SK-N-SH (cell line): Measurements from ENCODE around the gene FSD2. TPM values are rescaled to one million over a fixed set of nuclear protein-coding genes. Genes with fewer than 3 reads are reported as not detected.
A peak's percentile ranks its signal among the peaks of the same experiment; 100 is the strongest.

ENCODE experiments used
- CTCF ChIA-PET: fragments of 300-600, 350-600 bp; formaldehyde crosslinking; extraction: SDS; loops from one replicate; lab custom pipeline; 2021; lab: Yijun Ruan, JAX
- POLR2A ChIA-PET: fragments of 350-600 bp; sonication (Branson Sonifier 250); formaldehyde crosslinking; extraction: SDS; loops from one replicate; lab custom pipeline; 2020; ENCODE audit warnings: antibody characterized with exemption, inconsistent platforms; lab: Yijun Ruan, JAX
- DNase-seq: peaks from one replicate; pipeline ENCODE4 v3.0.0; 2012
- H2AFZ ChIP-seq: fragments of 200-600 bp; sonication (generic); 2 replicates; pipeline ENCODE4 v1.8.1; 2016; ENCODE audit warnings: antibody characterized with exemption, mild to moderate bottlenecking, low read depth
- H3F3A ChIP-seq: fragments of 200-600 bp; sonication (generic); replicated peaks from 2 replicates; pipeline ENCODE3; 2016; ENCODE audit warnings: antibody characterized with exemption, mild to moderate bottlenecking; ENCODE audit not compliant: insufficient read depth
- H3K27ac ChIP-seq, 2 experiments: fragments of 200-500 bp in 1 of 2; fragments of 200-600 bp in 1 of 2; sonication (Bioruptor generic) in 1 of 2; sonication (generic), shearing (Covaris generic) in 1 of 2; 2 replicates each; pipeline versions ENCODE4 v1.5.1 to v1.6.1; 2014 to 2016; ENCODE audit warnings: low read depth in 2 of 2, inconsistent platforms in 1 of 2, low read length in 1 of 2, mild to moderate bottlenecking in 1 of 2, mixed read lengths in 1 of 2
- H3K27me3 ChIP-seq: fragments of 200-600 bp; sonication (generic), shearing (Covaris generic); 2 replicates; pipeline ENCODE4 v1.6.1; 2016; ENCODE audit warnings: mixed run types; ENCODE audit not compliant: insufficient read depth
- H3K36me3 ChIP-seq, 2 experiments: fragments of 200-500 bp in 1 of 2; fragments of 200-600 bp in 1 of 2; sonication (Bioruptor generic) in 1 of 2; sonication (generic) in 1 of 2; replicated peaks in 1 of 2; 2 replicates each; pipeline versions ENCODE3 to v1.5.1; 2014 to 2016; ENCODE audit warnings: low read length in 1 of 2, mild to moderate bottlenecking in 1 of 2; ENCODE audit not compliant: insufficient read depth in 2 of 2, control insufficient read depth in 1 of 2
- H3K4me1 ChIP-seq, 2 experiments: fragments of 200-500 bp in 1 of 2; fragments of 200-600 bp in 1 of 2; sonication (Bioruptor generic) in 1 of 2; sonication (generic), shearing (Covaris generic) in 1 of 2; 2 replicates each; pipeline versions ENCODE4 v1.5.1 to v1.6.1; 2014 to 2016; ENCODE audit warnings: low read depth in 1 of 2, low read length in 1 of 2, mixed run types in 1 of 2; ENCODE audit not compliant: insufficient read depth in 2 of 2, control insufficient read depth in 1 of 2
- H3K4me2 ChIP-seq: fragments of 200-600 bp; sonication (generic), shearing (Covaris generic); 2 replicates; pipeline ENCODE4 v1.6.1; 2017; ENCODE audit warnings: mixed run types
- H3K4me3 ChIP-seq, 2 experiments: fragments of 200-500 bp in 1 of 2; fragments of 200-600 bp in 1 of 2; sonication (Bioruptor generic) in 1 of 2; sonication (generic), shearing (Covaris generic) in 1 of 2; 2 replicates each; pipeline versions ENCODE4 v1.5.1 to v1.8.1; 2014 to 2016; ENCODE audit warnings: low read depth in 2 of 2, inconsistent platforms in 1 of 2, low read length in 1 of 2, mild to moderate bottlenecking in 1 of 2, mixed read lengths in 1 of 2, moderate library complexity in 1 of 2
- H3K79me2 ChIP-seq: fragments of 200-600 bp; sonication (generic); 2 replicates; pipeline ENCODE4 v1.8.1; 2017; ENCODE audit warnings: mild to moderate bottlenecking; ENCODE audit not compliant: insufficient read depth
- H3K9ac ChIP-seq: fragments of 200-600 bp; sonication (generic); 2 replicates; pipeline ENCODE4 v1.6.1; 2017; ENCODE audit warnings: mixed run types
- H3K9me2 ChIP-seq: fragments of 200-600 bp; sonication (generic); 2 replicates; pipeline ENCODE4 v1.6.1; 2017; ENCODE audit warnings: mixed run types
- H3K9me3 ChIP-seq: fragments of 200-600 bp; sonication (generic); 2 replicates; pipeline ENCODE4 v1.6.1; 2017; ENCODE audit warnings: mixed run types, mild to moderate bottlenecking, moderate library complexity
- H4K20me1 ChIP-seq: fragments of 200-600 bp; sonication (generic); 2 replicates; pipeline ENCODE4 v1.6.1; 2017; ENCODE audit warnings: mild to moderate bottlenecking, mixed run types; ENCODE audit not compliant: insufficient read depth
- ELF1 ChIP-seq: IDR thresholded peaks from 2 replicates; pipeline ENCODE4 v1.4.0; 2012
- EZH2phosphoT487 ChIP-seq: fragments of 200-600 bp; sonication (generic); IDR thresholded peaks from 2 replicates; pipeline ENCODE4 v1.6.1; 2017; ENCODE audit warnings: low read depth, mixed run types, mild to moderate bottlenecking, antibody characterized with exemption, moderate library complexity, borderline replicate concordance
- FOSL2 ChIP-seq: IDR thresholded peaks from 2 replicates; pipeline ENCODE4 v1.4.0; 2012; ENCODE audit warnings: low read depth, mild to moderate bottlenecking, moderate library complexity, borderline replicate concordance
- FOXJ3 ChIP-seq: sonication (generic); formaldehyde crosslinking; IDR thresholded peaks from 2 replicates; pipeline ENCODE4 v1.5.1; 2020; ENCODE audit warnings: mild to moderate bottlenecking, missing genetic modification reagents
- JUND ChIP-seq: IDR thresholded peaks from 2 replicates; pipeline ENCODE4 v1.4.0; 2012
- RFX5 ChIP-seq: IDR thresholded peaks from 2 replicates; pipeline ENCODE4 v1.6.1; 2012; ENCODE audit warnings: mild to moderate bottlenecking, improper control_type of control experiment, low read length
- SMC3 ChIP-seq: IDR thresholded peaks from 2 replicates; pipeline ENCODE4 v1.6.1; 2012; ENCODE audit warnings: low read depth, low read length, improper control_type of control experiment
- WGBS: methylation state at CpG from one replicate; pipeline ENCODE4 v1.1.6; 2017; ENCODE audit warnings: low lambda C conversion rate; 5-methylcytosine and 5-hydroxymethylcytosine counted together
- polyA plus RNA-seq, 3 experiments: library from polyadenylated mRNA; depleted of rRNA; stranded (reverse); fragments of >200 nt; gene quantifications; 2 replicates each; pipeline ENCODE4 v1.2.3, GENCODE V29; 2012
- TF ChIP-seq, protein P1 (sequence below): IDR thresholded peaks from 2 replicates; pipeline ENCODE4; 2012
- TF ChIP-seq, protein P2 (sequence below): IDR thresholded peaks from 2 replicates; pipeline ENCODE4 v1.4.0; 2012; ENCODE audit warnings: low read depth
- TF ChIP-seq, protein P3 (sequence below): IDR thresholded peaks from 2 replicates; pipeline ENCODE4 v1.4.0; 2012; ENCODE audit warnings: low read depth, borderline replicate concordance
- TF ChIP-seq, protein P4 (sequence below): fragments of 150-350 bp; IDR thresholded peaks from 2 replicates; pipeline ENCODE4 v1.6.1; 2016; ENCODE audit warnings: mild to moderate bottlenecking, low read depth, low read length

FSD2 gene
- polyA plus RNA-seq, 1 of the 3 experiments (the other 2 are of a cell fraction), result not detected

DNA sequence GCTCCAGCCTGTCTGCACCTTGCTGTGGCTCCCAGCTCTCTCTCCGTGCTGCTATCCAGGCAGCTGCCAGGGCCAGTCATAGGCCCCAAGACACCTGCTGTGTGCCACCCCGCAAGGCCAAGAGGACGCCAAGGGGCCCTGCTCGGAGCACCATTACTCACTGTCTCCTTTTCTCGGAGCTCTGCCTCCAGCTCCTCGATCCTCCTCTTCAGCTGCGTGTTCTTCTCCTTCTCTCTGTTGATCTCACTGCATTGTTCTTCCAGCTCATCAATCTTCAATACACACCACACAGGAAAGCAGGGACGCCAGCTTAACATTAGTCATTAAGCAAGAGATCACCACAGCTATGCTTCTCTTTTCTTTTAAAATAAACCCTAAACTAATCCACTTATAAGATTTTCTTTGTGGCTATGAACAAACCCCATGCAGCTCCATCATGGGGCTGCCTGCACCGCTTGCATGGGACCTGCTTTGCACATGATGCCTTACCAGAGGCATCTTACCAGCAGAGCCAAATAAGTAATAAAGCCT, 46.2 kb upstream of the FSD2 start:
- peak overlapping the region; percentile 37; the same call in 1 of the 2 replicates for H3K4me2 ChIP-seq
- no peaks in the 10 kb centered on the region for H3K27me3 ChIP-seq
- H3K27ac ChIP-seq, result peak overlapping the region in 1 of 2 experiments; percentile 16; a peak in 2 of 4 replicates
- CTCF ChIA-PET, result interaction anchor here (0.9 to 6.3 kb wide), 6 partner anchors 26 to 160 kb away, joined by 3 to 64 read pairs (median 4); partner anchors contain the start of genes C15orf40 and WHAMM
- POLR2A ChIA-PET, result no interaction called here
- peaks cover 4 to 22% of the 10 kb centered on the region in 2 experiments; a peak in 3 of 4 replicates for H3K4me1 ChIP-seq
- no peak overlapping the region for H3K4me3 ChIP-seq
- no peak overlapping the region for H2AFZ ChIP-seq
- peaks cover 8% of the 10 kb centered on the region for H3F3A ChIP-seq
- H3K79me2 ChIP-seq, result no peaks in the 10 kb centered on the region
- TF ChIP-seq, protein P1, sequence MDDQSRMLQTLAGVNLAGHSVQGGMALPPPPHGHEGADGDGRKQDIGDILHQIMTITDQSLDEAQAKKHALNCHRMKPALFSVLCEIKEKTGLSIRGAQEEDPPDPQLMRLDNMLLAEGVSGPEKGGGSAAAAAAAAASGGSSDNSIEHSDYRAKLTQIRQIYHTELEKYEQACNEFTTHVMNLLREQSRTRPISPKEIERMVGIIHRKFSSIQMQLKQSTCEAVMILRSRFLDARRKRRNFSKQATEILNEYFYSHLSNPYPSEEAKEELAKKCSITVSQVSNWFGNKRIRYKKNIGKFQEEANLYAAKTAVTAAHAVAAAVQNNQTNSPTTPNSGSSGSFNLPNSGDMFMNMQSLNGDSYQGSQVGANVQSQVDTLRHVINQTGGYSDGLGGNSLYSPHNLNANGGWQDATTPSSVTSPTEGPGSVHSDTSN, result peak; percentile 78
- TF ChIP-seq, protein P2, sequence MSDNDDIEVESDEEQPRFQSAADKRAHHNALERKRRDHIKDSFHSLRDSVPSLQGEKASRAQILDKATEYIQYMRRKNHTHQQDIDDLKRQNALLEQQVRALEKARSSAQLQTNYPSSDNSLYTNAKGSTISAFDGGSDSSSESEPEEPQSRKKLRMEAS, result no peak
- WGBS, result 71% methylated on average over 9 of the region's 9 CpGs
- H3K9me3 ChIP-seq, result no peaks in the 10 kb centered on the region
- H3K9ac ChIP-seq, result no peak overlapping the region
- no peaks in the 10 kb centered on the region for H4K20me1 ChIP-seq
- H3K9me2 ChIP-seq, result no peaks in the 10 kb centered on the region
- no peak for DNase-seq
- H3K36me3 ChIP-seq, result no peaks in the 10 kb centered on the region

DNA sequence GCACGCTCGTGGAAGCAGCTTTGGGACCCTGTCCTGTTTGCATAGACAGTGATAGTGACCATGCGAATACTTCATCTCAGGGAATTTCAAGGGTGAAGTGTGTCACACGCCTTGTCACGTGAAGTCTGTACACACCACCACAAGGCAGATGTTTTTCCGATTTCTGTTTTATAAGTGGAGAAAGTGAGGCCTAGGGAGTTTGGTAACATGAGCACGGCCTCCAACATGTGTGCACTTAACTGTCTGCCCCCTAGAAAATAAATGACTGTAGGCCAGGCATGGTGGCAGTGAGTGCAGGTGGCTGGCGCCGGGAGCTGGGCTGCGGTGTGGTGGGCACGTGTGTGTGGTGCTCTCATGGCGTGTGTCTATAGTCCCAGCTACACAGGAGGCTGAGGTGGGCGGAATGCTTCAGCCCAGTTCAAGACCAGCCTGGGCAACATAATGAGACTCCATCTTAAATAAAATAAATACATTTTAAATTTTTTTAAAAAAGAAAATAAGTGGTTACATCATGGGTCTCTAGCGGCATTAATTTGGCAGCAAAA, 45.5 kb upstream of the FSD2 start:
- H3K36me3 ChIP-seq, result no peaks in the 10 kb centered on the region
- H3K4me3 ChIP-seq, result no peak overlapping the region
- H3K9ac ChIP-seq, result no peak overlapping the region
- H3K9me3 ChIP-seq, result no peaks in the 10 kb centered on the region
- H2AFZ ChIP-seq, result no peak overlapping the region
- WGBS, result 97% methylated on average over 14 of the region's 14 CpGs
- TF ChIP-seq SMC3 (no peak), FOSL2 (no peak), RFX5 (no peak), ELF1 (no peak), JUND (no peak), FOXJ3 (CRISPR knock-in tag) (no peak), EZH2phosphoT487 (no peak)
- TF ChIP-seq, protein P2, result no peak
- TF ChIP-seq, protein P3, sequence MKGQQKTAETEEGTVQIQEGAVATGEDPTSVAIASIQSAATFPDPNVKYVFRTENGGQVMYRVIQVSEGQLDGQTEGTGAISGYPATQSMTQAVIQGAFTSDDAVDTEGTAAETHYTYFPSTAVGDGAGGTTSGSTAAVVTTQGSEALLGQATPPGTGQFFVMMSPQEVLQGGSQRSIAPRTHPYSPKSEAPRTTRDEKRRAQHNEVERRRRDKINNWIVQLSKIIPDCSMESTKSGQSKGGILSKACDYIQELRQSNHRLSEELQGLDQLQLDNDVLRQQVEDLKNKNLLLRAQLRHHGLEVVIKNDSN, result no peak
- TF ChIP-seq, protein P4, sequence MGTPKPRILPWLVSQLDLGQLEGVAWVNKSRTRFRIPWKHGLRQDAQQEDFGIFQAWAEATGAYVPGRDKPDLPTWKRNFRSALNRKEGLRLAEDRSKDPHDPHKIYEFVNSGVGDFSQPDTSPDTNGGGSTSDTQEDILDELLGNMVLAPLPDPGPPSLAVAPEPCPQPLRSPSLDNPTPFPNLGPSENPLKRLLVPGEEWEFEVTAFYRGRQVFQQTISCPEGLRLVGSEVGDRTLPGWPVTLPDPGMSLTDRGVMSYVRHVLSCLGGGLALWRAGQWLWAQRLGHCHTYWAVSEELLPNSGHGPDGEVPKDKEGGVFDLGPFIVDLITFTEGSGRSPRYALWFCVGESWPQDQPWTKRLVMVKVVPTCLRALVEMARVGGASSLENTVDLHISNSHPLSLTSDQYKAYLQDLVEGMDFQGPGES, result no peak
- H3K27me3 ChIP-seq, result no peaks in the 10 kb centered on the region
- H3F3A ChIP-seq, result peaks cover 8% of the 10 kb centered on the region
- POLR2A ChIA-PET, result no interaction called here
- H4K20me1 ChIP-seq, result no peaks in the 10 kb centered on the region
- DNase-seq, result no peak
- H3K79me2 ChIP-seq, result no peaks in the 10 kb centered on the region
- peak overlapping the region in 1 of 2 experiments; percentile 90; a peak in 2 of 4 replicates for H3K27ac ChIP-seq
- H3K9me2 ChIP-seq, result no peaks in the 10 kb centered on the region
- CTCF ChIA-PET, result interaction anchor here (0.7 to 6.3 kb wide), 10 partner anchors 9 to 161 kb away, joined by 3 to 64 read pairs (median 4); partner anchors contain the start of genes C15orf40, RAMAC and WHAMM
- no peak overlapping the region for H3K4me2 ChIP-seq
- peaks cover 4 to 22% of the 10 kb centered on the region in 2 experiments; a peak in 3 of 4 replicates for H3K4me1 ChIP-seq
